ENCODE measurements around the gene UBA5.

UBA5 gene

DNA sequence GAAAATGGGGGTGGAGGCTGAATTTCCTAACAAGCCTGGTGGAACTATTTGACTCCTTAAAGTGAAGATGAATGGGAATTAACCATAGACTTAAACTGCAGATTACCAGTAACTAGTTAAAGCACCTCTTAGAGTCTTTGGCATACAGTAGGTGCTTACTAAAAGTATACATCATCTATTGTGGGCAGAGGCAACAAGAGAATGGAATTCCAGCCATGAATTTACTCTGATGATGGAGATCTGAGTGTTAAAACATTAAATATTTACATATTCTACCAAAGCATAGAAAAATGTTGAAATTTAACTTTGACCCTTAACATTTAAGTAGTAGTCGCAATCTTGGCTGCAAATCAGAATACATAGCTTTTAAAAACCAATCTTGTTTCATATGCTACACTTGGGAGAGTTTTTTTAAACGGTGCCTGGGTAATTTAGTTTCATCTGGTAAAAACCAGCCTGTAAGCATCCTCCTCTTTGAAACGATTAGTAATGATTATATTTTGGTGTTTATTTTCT lies 5.2 kb downstream of the UBA5 start:
- POLR2A ChIA-PET, result no interaction called here
- CTCF ChIA-PET, result interaction anchor here (0.7 kb wide), 1 partner anchor 23 kb away, joined by 3 read pairs; no protein-coding TSS in a partner anchor
- H3K9me3 ChIP-seq (ENCODE audit: control extremely low read depth in 1 of 5, control insufficient read depth in 4 of 5, insufficient read depth in 2 of 5, low read depth in 1 of 5, low read length in 4 of 5), result no peaks in the 10 kb centered on the region
- H3K4me1 ChIP-seq (ENCODE audit: control extremely low read depth in 1 of 4, control insufficient read depth in 4 of 4, insufficient read depth in 4 of 4, low read length in 3 of 4), result peaks cover 8 to 21% (median 15%) of the 10 kb centered on the region in 4 experiments
- no CpG with 5 or more reads among the region's 3 CpGs for WGBS (ENCODE audit: insufficient coverage)
- DNase-seq, result no peak
- no peak overlapping the region for H3K27ac ChIP-seq (ENCODE audit: insufficient read depth in 1 of 2, low read depth in 1 of 2, low read length in 2 of 2, poor library complexity in 1 of 2, severe bottlenecking in 2 of 2)
- peaks cover 4 to 31% (median 14%) of the 10 kb centered on the region in 4 experiments for H3K36me3 ChIP-seq (ENCODE audit: control insufficient read depth in 4 of 4, insufficient read depth in 4 of 4, low read length in 3 of 4)
- no peaks in the 10 kb centered on the region for H3K27me3 ChIP-seq (replicated peaks in 2 of 5; ENCODE audit: control insufficient read depth in 4 of 5, insufficient read depth in 5 of 5, low read length in 4 of 5)
- no peak overlapping the region for H3K4me3 ChIP-seq (ENCODE audit: control insufficient read depth in 1 of 7, extremely low read depth in 1 of 7, insufficient read depth in 4 of 7, low read depth in 2 of 7, low read length in 6 of 7)

- Histone ChIP-seq H3K4me1 (ENCODE audit: control extremely low read depth in 1 of 4, control insufficient read depth in 4 of 4, insufficient read depth in 4 of 4, low read length in 3 of 4) (peaks cover 2 to 12% (median 6%) of the 10 kb centered on the region in 4 experiments), H3K9me3 (ENCODE audit: control extremely low read depth in 1 of 5, control insufficient read depth in 4 of 5, insufficient read depth in 2 of 5, low read depth in 1 of 5, low read length in 4 of 5) (no peaks in the 10 kb centered on the region), H3K27ac (ENCODE audit: insufficient read depth in 1 of 2, low read depth in 1 of 2, low read length in 2 of 2, poor library complexity in 1 of 2, severe bottlenecking in 2 of 2) (no peak overlapping the region), H3K27me3 (replicated peaks in 2 of 5; ENCODE audit: control insufficient read depth in 4 of 5, insufficient read depth in 5 of 5, low read length in 4 of 5) (no peaks in the 10 kb centered on the region), H3K36me3 (ENCODE audit: control insufficient read depth in 4 of 4, insufficient read depth in 4 of 4, low read length in 3 of 4) (peaks cover 9 to 44% (median 30%) of the 10 kb centered on the region in 4 experiments), H3K4me3 (ENCODE audit: control insufficient read depth in 1 of 7, extremely low read depth in 1 of 7, insufficient read depth in 4 of 7, low read depth in 2 of 7, low read length in 6 of 7) (no peak overlapping the region)
- peak in 1 of 3 donors; percentile 13 for DNase-seq
- WGBS (ENCODE audit: insufficient coverage), result 100% methylated on average over 5 of the region's 5 CpGs
- ChIA-PET CTCF (interaction anchor here (1.0 to 1.7 kb wide), 2 partner anchors 11 to 13 kb away, joined by 4 to 11 read pairs; no protein-coding TSS in a partner anchor), POLR2A (no interaction called here)
These were observed 9.2 kb downstream of the UBA5 start for GRCh38 chr3:132669256-132669777.

- ChIA-PET POLR2A (interaction anchor here (0.6 kb wide), 1 partner anchor 19 kb away, joined by 3 read pairs; no protein-coding TSS in a partner anchor), CTCF (interaction anchor here (1.0 kb wide), 1 partner anchor 19 kb away, joined by 4 read pairs; no protein-coding TSS in a partner anchor)
- DNase-seq, result no peak
- H3K4me3 ChIP-seq (ENCODE audit: control insufficient read depth in 1 of 7, extremely low read depth in 1 of 7, insufficient read depth in 4 of 7, low read depth in 2 of 7, low read length in 6 of 7), result no peak overlapping the region
- no peak overlapping the region for H3K27ac ChIP-seq (ENCODE audit: insufficient read depth in 1 of 2, low read depth in 1 of 2, low read length in 2 of 2, poor library complexity in 1 of 2, severe bottlenecking in 2 of 2)
- H3K4me1 ChIP-seq (ENCODE audit: control extremely low read depth in 1 of 4, control insufficient read depth in 4 of 4, insufficient read depth in 4 of 4, low read length in 3 of 4), result no peaks in the 10 kb centered on the region
- H3K9me3 ChIP-seq (ENCODE audit: control extremely low read depth in 1 of 5, control insufficient read depth in 4 of 5, insufficient read depth in 2 of 5, low read depth in 1 of 5, low read length in 4 of 5), result no peaks in the 10 kb centered on the region
- H3K27me3 ChIP-seq (replicated peaks in 2 of 5; ENCODE audit: control insufficient read depth in 4 of 5, insufficient read depth in 5 of 5, low read length in 4 of 5), result no peaks in the 10 kb centered on the region
- H3K36me3 ChIP-seq (ENCODE audit: control insufficient read depth in 4 of 4, insufficient read depth in 4 of 4, low read length in 3 of 4), result peaks cover 11 to 62% (median 26%) of the 10 kb centered on the region in 4 experiments
These were observed 15.3 kb downstream of the UBA5 start for GRCh38 chr3:132675408-132675807.

DNA sequence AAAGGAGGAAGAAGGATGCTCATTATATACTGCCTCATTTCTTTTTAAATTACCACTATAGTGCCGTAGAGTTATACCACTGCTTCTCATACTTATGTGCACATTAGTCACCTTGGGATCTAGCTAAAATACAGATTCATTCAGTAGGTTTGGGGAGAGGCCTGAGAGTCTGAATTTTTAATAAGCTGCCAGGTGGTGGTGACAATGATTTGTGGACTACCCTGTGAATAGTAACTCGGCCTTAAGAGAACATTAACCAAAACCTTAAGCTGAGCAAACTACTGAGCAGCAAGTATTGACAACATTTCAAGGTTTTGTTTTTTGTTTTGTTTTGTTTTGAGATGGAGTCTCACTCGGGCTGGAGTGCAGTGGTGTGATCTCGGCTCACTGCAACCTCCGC lies 19.8 kb downstream of the UBA5 start:
- CTCF ChIA-PET, result no interaction called here
- Histone ChIP-seq H3K9me3 (ENCODE audit: control extremely low read depth in 1 of 5, control insufficient read depth in 4 of 5, insufficient read depth in 2 of 5, low read depth in 1 of 5, low read length in 4 of 5) (no peaks in the 10 kb centered on the region), H3K4me1 (ENCODE audit: control extremely low read depth in 1 of 4, control insufficient read depth in 4 of 4, insufficient read depth in 4 of 4, low read length in 3 of 4) (no peaks in the 10 kb centered on the region), H3K4me3 (ENCODE audit: control insufficient read depth in 1 of 7, extremely low read depth in 1 of 7, insufficient read depth in 4 of 7, low read depth in 2 of 7, low read length in 6 of 7) (no peak overlapping the region), H3K27ac (ENCODE audit: insufficient read depth in 1 of 2, low read depth in 1 of 2, low read length in 2 of 2, poor library complexity in 1 of 2, severe bottlenecking in 2 of 2) (no peak overlapping the region), H3K36me3 (ENCODE audit: control insufficient read depth in 4 of 4, insufficient read depth in 4 of 4, low read length in 3 of 4) (peaks cover 5 to 71% (median 25%) of the 10 kb centered on the region in 4 experiments), H3K27me3 (replicated peaks in 2 of 5; ENCODE audit: control insufficient read depth in 4 of 5, insufficient read depth in 5 of 5, low read length in 4 of 5) (no peaks in the 10 kb centered on the region)
- POLR2A ChIA-PET, result interaction anchor here (0.6 kb wide), 1 partner anchor 147 kb away, joined by 3 read pairs; no protein-coding TSS in a partner anchor
- WGBS (ENCODE audit: insufficient coverage), result 96% methylated on average over 4 of the region's 5 CpGs
- no peak for DNase-seq

GRCh38 chr3:132681421-132681820 lies 21.3 kb downstream of the UBA5 start:
- no peak for DNase-seq
- 80% methylated on average over 1 of the region's 3 CpGs for WGBS (ENCODE audit: insufficient coverage)
- H3K36me3 ChIP-seq (ENCODE audit: control insufficient read depth in 4 of 4, insufficient read depth in 4 of 4, low read length in 3 of 4), result peaks cover 5 to 71% (median 26%) of the 10 kb centered on the region in 4 experiments
- H3K9me3 ChIP-seq (ENCODE audit: control extremely low read depth in 1 of 5, control insufficient read depth in 4 of 5, insufficient read depth in 2 of 5, low read depth in 1 of 5, low read length in 4 of 5), result no peaks in the 10 kb centered on the region
- no peaks in the 10 kb centered on the region for H3K27me3 ChIP-seq (replicated peaks in 2 of 5; ENCODE audit: control insufficient read depth in 4 of 5, insufficient read depth in 5 of 5, low read length in 4 of 5)
- H3K4me3 ChIP-seq (ENCODE audit: control insufficient read depth in 1 of 7, extremely low read depth in 1 of 7, insufficient read depth in 4 of 7, low read depth in 2 of 7, low read length in 6 of 7), result no peak overlapping the region
- POLR2A ChIA-PET, result no interaction called here
- no peaks in the 10 kb centered on the region for H3K4me1 ChIP-seq (ENCODE audit: control extremely low read depth in 1 of 4, control insufficient read depth in 4 of 4, insufficient read depth in 4 of 4, low read length in 3 of 4)
- no peak overlapping the region for H3K27ac ChIP-seq (ENCODE audit: insufficient read depth in 1 of 2, low read depth in 1 of 2, low read length in 2 of 2, poor library complexity in 1 of 2, severe bottlenecking in 2 of 2)
- CTCF ChIA-PET, result interaction anchor here (1.0 to 1.7 kb wide), 3 partner anchors 11 to 147 kb away, joined by 3 to 5 read pairs (median 3); no protein-coding TSS in a partner anchor

DNA sequence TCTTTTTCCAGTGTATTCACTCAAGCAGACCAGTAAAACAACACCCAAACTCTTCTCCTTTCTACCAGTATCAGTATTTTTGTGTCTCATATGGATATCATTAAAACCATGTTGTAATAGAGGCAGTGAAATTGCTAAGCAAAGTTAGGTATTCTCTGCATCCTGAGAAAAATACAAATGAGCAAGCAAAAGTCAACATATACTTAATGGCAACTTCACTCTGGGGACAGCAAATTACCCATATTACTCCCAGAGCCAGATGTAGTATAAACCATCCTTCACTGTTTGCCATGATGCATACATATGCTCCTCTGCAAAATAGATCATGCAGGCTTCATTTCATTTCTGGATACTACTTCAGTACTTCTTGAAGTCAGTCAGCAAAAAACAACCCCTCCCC lies 22.1 kb downstream of the UBA5 start:
- no peak for DNase-seq
- Histone ChIP-seq H3K4me3 (ENCODE audit: control insufficient read depth in 1 of 7, extremely low read depth in 1 of 7, insufficient read depth in 4 of 7, low read depth in 2 of 7, low read length in 6 of 7) (no peak overlapping the region), H3K36me3 (ENCODE audit: control insufficient read depth in 4 of 4, insufficient read depth in 4 of 4, low read length in 3 of 4) (peaks cover 3 to 65% (median 24%) of the 10 kb centered on the region in 4 experiments), H3K9me3 (ENCODE audit: control extremely low read depth in 1 of 5, control insufficient read depth in 4 of 5, insufficient read depth in 2 of 5, low read depth in 1 of 5, low read length in 4 of 5) (no peaks in the 10 kb centered on the region), H3K4me1 (ENCODE audit: control extremely low read depth in 1 of 4, control insufficient read depth in 4 of 4, insufficient read depth in 4 of 4, low read length in 3 of 4) (no peaks in the 10 kb centered on the region), H3K27me3 (replicated peaks in 2 of 5; ENCODE audit: control insufficient read depth in 4 of 5, insufficient read depth in 5 of 5, low read length in 4 of 5) (no peaks in the 10 kb centered on the region), H3K27ac (ENCODE audit: insufficient read depth in 1 of 2, low read depth in 1 of 2, low read length in 2 of 2, poor library complexity in 1 of 2, severe bottlenecking in 2 of 2) (no peak overlapping the region)
- POLR2A ChIA-PET, result no interaction called here
- CTCF ChIA-PET, result interaction anchor here (1.1 to 1.7 kb wide), 3 partner anchors 12 to 148 kb away, joined by 3 to 5 read pairs (median 3); no protein-coding TSS in a partner anchor

- no peak overlapping the region for H3K27ac ChIP-seq (ENCODE audit: insufficient read depth in 1 of 2, low read depth in 1 of 2, low read length in 2 of 2, poor library complexity in 1 of 2, severe bottlenecking in 2 of 2)
- WGBS (ENCODE audit: insufficient coverage), result 100% methylated on average over 2 of the region's 4 CpGs
- CTCF ChIA-PET, result no interaction called here
- H3K27me3 ChIP-seq (replicated peaks in 2 of 5; ENCODE audit: control insufficient read depth in 4 of 5, insufficient read depth in 5 of 5, low read length in 4 of 5), result no peaks in the 10 kb centered on the region
- H3K4me3 ChIP-seq (ENCODE audit: control insufficient read depth in 1 of 7, extremely low read depth in 1 of 7, insufficient read depth in 4 of 7, low read depth in 2 of 7, low read length in 6 of 7), result no peak overlapping the region
- H3K36me3 ChIP-seq (ENCODE audit: control insufficient read depth in 4 of 4, insufficient read depth in 4 of 4, low read length in 3 of 4), result peaks cover 23 to 80% (median 39%) of the 10 kb centered on the region in 4 experiments
- H3K4me1 ChIP-seq (ENCODE audit: control extremely low read depth in 1 of 4, control insufficient read depth in 4 of 4, insufficient read depth in 4 of 4, low read length in 3 of 4), result no peaks in the 10 kb centered on the region
- no peak for DNase-seq
- H3K9me3 ChIP-seq (ENCODE audit: control extremely low read depth in 1 of 5, control insufficient read depth in 4 of 5, insufficient read depth in 2 of 5, low read depth in 1 of 5, low read length in 4 of 5), result no peaks in the 10 kb centered on the region
- POLR2A ChIA-PET, result no interaction called here
These were observed 29.9 kb downstream of the UBA5 start for GRCh38 chr3:132690040-132690439.
